GM06990 (cell line): ENCODE data around the gene GHRH.

Source experiments
- DNase-seq: peaks from one replicate; pipeline ENCODE4 v3.0.0-alpha.2; 2011; ENCODE audit not compliant: insufficient read length; ENCODE audit errors: extremely low read depth
- H3K27me3 ChIP-seq: replicated peaks from 2 replicates; pipeline ENCODE4 v1.6.0; 2011; ENCODE audit warnings: low read length; ENCODE audit not compliant: control insufficient read depth, insufficient read depth
- H3K36me3 ChIP-seq: 2 replicates; pipeline ENCODE4 v1.5.1; 2011; ENCODE audit warnings: low read length; ENCODE audit not compliant: control insufficient read depth, insufficient read depth
- H3K4me3 ChIP-seq: replicated peaks from 2 replicates; pipeline ENCODE4 v1.5.1; 2011; ENCODE audit warnings: low read depth, mild to moderate bottlenecking, control low read depth, low read length
- TF ChIP-seq, protein P1 (sequence below): IDR thresholded peaks from 2 replicates; pipeline ENCODE4 v1.5.1; 2011; ENCODE audit warnings: low read length, control low read depth, mild to moderate bottlenecking, inconsistent platforms; ENCODE audit not compliant: insufficient read depth, poor library complexity, severe bottlenecking

GHRH gene

DNA sequence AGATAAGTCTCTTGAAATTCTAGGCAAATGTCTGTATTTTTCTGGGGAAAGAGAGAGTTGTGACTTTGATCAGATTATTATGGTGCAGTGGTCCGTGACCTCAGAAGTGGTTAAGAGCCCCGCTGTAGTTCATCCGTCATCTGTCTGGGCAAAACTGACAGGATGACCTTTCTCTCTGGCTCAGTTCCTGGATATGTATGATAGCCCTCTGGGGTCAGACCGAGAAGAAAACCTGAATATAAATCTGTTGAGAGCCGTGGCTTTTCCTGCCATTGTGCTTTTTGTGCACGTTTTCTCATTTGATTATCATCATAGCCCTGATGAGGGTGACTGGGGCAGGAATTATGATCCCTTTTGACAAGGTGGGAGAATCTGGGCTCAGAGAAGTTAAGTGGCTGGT is 26.5 kb downstream of the GHRH start:
- Histone ChIP-seq H3K27me3 (no peaks in the 10 kb centered on the region), H3K36me3 (peaks cover 48% of the 10 kb centered on the region), H3K4me3 (no peak overlapping the region)
- TF ChIP-seq, protein P1, sequence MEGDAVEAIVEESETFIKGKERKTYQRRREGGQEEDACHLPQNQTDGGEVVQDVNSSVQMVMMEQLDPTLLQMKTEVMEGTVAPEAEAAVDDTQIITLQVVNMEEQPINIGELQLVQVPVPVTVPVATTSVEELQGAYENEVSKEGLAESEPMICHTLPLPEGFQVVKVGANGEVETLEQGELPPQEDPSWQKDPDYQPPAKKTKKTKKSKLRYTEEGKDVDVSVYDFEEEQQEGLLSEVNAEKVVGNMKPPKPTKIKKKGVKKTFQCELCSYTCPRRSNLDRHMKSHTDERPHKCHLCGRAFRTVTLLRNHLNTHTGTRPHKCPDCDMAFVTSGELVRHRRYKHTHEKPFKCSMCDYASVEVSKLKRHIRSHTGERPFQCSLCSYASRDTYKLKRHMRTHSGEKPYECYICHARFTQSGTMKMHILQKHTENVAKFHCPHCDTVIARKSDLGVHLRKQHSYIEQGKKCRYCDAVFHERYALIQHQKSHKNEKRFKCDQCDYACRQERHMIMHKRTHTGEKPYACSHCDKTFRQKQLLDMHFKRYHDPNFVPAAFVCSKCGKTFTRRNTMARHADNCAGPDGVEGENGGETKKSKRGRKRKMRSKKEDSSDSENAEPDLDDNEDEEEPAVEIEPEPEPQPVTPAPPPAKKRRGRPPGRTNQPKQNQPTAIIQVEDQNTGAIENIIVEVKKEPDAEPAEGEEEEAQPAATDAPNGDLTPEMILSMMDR = no peak
- no peak for DNase-seq

DNA sequence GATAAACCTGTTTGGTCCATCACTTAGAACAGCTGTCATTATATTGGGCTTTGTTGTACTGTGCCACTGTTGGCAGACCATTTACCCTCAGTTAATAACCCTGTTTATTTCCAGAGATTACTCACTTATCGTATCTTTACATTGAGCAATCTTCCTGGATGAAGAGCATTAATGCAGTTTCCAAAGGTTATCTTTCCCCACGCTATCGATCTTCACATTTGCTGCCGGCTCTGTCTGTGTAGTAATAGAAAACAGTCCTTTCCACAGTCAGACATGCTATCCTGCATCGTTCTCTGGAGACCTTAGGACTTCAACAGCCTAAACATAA is 27.4 kb downstream of the GHRH start:
- Histone ChIP-seq H3K4me3 (no peak overlapping the region), H3K36me3 (peaks cover 52% of the 10 kb centered on the region), H3K27me3 (no peaks in the 10 kb centered on the region)
- DNase-seq = no peak
- TF ChIP-seq, protein P1 = no peak

DNA sequence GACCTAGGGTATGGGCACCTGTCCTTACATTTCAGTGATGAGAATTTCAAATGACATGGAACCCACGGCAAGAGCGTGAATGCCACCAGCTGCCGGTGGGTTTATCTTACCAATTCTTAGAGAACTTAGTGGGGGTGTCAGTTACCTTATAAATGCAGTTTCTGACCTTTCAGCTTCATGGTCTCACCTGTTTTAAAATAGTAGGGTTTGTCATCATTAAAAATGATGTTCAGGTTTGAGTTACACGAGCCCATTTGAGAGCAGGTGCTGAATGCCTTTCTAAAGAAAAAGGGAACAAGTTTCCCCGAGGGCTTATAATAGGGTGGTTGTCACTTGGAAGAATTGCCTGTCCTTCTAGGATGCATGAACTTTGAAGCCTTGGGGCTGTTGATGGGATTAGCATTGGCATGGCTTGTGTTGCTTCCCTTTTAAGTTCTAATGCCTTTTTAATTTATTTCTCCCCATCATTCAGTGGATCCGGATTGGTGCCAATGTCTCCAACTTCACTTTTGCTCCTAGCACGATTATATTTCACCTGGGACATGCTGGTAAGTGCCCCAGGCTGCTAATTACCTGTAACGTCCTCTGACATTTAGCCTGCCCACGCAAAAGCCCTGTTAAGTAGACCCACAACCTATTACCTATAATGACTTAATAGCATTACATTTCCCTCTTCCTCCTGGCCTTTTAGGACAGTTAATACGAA is 27.9 kb downstream of the GHRH start:
- no peak overlapping the region for H3K4me3 ChIP-seq
- no peak for DNase-seq
- TF ChIP-seq, protein P1 = no peak
- H3K27me3 ChIP-seq = no peaks in the 10 kb centered on the region
- peaks cover 49% of the 10 kb centered on the region for H3K36me3 ChIP-seq

DNA sequence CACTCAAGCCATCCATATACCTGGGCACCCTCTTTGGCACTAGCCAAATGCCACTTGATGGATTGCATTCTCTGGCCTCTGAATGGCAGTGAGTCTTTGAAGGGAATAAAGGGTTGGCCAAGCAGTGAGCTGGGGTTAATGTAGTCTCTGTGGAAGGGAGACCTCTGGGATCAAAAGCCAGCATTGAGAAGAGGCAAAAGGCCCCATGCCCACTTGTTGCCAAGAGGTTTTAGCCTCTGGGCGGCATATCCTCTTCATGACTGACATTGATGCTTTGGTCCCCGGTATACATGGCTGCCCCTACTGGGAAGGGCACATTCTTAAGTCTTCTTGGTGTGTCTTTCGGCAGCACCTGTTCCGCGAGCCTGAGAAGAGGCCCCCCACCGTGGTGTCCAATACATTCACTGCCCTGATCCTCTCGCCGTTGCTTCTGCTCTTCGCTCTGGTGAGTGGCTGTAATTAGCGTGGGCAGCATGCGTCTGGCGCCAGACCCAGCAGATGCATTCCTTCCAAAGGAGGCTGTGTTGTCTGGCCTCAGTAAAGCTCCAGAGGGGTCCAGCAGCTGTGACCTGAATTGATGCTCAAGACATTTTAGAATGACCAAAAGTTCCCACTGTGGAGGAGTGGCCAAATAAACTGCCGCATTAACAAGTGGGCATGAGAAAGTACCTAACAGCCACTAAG is 29.5 kb downstream of the GHRH start:
- TF ChIP-seq, protein P1 = no peak
- no peak for DNase-seq
- no peaks in the 10 kb centered on the region for H3K27me3 ChIP-seq
- H3K4me3 ChIP-seq = no peak overlapping the region
- H3K36me3 ChIP-seq = peaks cover 47% of the 10 kb centered on the region

DNA sequence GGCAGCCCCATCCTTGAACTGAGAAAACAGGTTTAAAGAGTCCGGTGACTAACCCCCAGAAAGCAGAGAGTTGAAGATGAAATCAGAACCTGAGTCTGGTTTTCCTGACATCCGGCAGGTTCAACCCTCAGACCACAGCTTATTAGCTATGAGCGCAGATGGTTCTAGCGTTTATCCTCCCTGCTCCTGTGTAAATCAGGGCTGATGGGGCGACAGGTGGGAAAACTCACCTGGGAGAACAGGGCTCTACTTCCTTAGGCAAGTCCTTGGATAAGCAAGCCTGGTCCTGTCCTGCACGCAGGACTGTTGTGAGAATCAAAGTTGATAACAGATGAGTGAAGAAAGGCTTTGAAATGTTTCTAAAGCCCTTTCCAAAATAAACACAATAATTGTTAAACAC is 31.4 kb downstream of the GHRH start:
- Histone ChIP-seq H3K36me3 (peaks cover 46% of the 10 kb centered on the region), H3K4me3 (no peak overlapping the region), H3K27me3 (no peaks in the 10 kb centered on the region)
- DNase-seq = no peak
- TF ChIP-seq, protein P1 = no peak

DNA sequence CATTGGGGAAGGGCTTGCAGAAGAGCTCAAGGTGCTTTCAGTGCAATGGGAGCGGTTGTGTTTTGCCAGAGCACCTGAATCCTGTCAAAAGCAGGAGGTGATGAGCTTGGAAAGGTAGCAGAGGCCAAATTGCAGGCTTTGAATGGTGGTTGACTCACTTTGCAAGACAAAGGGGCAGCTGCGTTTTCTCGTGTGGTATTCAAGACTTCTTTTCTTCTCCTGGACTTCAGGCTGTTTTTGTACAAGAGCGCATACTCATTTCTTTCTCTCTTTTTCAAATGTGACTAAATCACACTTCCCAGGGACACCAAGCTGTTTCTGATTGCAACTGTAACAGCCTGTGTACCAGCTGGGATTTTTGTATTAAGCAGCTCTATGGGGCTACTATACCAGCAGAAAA is 32.3 kb downstream of the GHRH start:
- Histone ChIP-seq H3K27me3 (no peaks in the 10 kb centered on the region), H3K36me3 (peaks cover 49% of the 10 kb centered on the region), H3K4me3 (no peak overlapping the region)
- TF ChIP-seq, protein P1 = no peak
- DNase-seq = no peak
